NOMO-1 (cell line): ENCODE measurements around the gene LIMA1.
A peak's percentile ranks its signal among the peaks of the same experiment; 100 is the strongest.
"Not testable (repeated sequence)": the region's sequence is repeated elsewhere in the genome, so short reads cannot be mapped to it uniquely, and the experiment has no call there.

Experiments
- DNase-seq, 2 experiments: peaks; one replicate each; lab custom pipeline; 2025; ENCODE audit not compliant: unreplicated experiment in 2 of 2; lab: John Stamatoyannopoulos, UW

Gene LIMA1

DNA sequence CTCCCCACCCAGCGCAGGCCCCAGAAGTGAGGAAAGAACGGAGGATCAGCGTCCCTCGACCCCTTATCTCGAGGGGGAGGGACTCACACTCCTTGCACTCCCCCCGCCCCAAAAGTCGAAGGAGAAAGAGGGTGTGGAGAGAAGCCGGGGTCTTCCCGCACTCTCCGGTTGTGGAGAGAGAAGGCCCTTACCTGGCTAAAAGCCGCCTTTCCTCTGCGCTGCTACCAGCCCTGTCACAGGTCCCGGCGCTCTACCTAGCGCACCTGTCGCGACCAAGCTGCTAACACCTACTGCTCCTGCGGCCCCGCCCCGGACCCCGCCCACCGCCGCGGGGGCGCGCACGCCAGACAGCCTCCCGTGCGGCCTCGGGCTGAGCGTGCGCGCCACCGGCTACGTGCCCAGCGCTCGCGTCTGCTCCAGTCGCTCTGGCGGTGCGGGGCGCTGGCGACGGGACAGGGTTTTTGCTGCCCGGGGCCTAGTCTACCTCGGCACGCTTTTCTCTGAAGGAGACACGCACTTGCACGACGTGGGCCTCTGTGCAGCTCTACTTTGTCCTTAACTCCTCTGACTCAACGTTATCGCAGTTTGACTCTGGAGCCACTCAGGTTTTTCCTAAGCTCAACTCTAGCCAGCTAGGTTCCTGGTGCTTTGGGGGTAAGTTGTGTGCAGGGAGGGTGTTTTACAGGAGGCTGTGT, at the start of gene LIMA1:
LIMA1 (minus strand) TSS at position 292 of the 695 bp plus-strand sequence. CDS start 34,769 bp downstream, outside the sequence.
- peak; percentile 73 to 88 for DNase-seq

DNA sequence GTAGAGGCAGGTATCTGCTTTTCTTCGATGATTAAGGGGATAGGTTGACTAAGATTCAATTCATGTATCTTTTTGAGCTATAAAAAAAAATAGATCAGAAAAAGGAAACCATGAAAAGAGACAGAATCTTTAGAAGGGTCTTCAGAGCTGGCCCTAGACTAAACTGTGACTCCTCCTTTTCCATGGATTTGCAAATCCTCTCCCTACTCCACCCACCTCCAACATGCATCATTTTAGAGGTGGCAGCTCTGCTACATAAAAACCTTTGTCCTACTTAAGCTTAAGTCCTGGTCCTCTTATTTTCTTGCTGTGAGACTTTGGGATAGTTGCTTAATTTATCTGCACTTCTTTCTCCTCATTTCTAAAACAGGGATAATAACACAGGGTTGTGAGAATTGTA, 48.4 kb upstream of the LIMA1 start:
- no peak for DNase-seq

DNA sequence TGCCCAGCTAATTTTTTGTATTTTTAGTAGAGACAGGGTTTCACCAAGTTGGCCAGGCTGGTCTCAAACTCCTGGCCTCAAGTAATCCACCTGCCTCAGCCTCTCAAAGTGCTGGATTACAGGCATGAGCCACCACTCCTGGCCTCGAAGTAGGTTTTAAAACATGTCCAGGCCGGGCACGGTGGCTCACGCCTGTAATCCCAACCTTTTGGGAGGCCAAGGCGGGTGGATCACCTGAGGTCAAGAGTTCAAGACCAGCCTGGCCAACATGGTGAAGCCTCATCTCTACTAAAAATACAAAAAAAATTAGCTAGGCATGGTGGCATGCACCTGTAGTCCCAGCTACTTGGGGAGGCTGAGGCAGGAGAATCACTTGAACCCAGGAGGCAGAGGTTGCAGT, 45.3 kb upstream of the LIMA1 start:
- not testable (repeated sequence) for DNase-seq

DNA sequence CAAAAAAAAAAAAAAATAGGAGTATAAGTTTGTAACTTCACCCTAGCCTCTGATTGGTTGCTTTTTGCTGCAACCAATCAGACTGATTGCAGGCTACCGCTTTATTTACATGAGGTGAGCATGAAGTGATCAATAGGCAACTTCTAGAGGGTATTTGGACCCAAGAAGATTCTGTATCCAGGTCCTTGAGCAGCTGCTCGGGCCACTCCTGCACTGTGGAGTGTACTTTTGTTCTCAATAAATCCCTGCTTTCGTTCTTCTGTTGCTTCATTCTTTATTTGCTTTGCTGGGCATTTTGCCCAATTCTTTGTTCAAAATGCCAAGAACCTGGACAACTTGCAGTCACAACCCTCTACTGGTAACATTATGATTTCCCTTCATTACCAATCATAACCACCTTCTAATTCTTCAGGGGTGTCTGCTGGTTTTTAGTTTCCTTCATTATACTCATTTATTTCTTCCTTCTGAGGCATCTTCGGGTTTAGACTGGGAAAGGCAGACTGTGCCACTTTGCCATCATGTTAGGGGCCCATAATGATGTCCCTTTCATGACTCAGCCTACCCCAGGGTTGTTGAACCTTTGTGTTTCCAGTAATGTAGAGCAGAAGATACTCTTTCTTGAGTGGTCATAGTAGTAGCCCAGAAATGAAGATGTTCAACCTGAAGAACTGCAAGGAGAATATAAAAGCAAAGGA, 43.4 kb upstream of the LIMA1 start:
- DNase-seq: no peak

DNA sequence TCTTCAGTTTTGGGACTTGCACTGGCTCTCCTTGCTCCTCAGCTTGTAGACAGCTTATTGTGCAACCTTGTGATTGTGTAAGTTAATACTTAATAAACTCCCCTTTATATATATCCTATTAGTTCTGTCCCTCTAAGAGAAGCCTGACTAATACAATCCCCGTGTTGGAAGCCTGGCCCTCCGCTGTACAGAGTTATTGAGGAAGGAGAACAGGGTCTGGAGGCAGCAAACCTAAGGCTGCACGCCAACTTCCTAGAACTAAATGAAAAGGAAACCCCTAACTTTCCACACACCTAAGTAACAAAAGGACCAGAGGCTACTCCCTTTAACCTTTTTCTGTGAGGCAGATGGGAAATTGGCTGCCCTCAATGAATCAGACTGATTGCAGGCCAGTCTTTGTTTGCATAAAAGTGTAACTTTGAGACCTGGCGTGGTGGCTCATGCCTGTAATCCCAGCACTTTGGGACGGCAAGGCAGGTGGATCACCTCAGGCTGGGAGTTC, 42.6 kb upstream of the LIMA1 start:
- no peak for DNase-seq

DNA sequence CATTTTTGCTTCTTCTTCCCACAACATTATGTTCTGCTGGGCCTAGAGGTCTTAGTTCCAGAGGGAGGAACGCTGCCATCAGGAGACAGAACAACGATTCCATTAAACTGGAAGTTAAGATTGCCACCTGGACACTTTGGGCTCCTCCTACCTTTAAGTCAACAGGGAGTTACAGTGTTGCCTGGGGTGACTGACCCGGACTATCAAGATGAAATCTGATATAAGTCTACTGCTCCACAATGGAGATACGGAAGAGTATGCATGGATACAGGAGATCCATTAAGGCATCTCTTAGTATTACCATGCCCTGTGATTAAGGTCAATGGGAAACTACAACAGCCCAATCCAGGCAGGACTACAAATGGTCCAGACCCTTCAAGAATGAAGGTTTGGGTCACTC, 41.5 kb upstream of the LIMA1 start:
- DNase-seq: not testable (repeated sequence)

DNA sequence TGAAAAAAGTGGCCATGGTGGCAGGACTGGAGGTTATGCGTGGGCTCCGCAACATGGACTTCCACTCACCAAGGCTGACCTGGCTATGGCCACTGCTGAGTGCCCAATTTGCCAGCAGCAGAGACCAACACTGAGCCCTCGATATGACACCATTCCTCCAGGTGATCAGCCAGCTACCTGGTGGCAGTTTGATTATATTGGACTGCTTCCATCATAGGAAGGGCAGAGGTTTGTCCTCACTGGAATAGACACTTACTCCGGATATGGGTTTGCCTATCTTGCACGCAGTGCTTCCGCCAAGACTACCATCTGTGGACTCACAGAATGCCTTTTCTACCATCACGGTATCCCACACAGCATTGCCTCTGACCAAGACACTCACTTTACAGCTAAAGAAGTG, 40.8 kb upstream of the LIMA1 start:
- DNase-seq: not testable (repeated sequence)

DNA sequence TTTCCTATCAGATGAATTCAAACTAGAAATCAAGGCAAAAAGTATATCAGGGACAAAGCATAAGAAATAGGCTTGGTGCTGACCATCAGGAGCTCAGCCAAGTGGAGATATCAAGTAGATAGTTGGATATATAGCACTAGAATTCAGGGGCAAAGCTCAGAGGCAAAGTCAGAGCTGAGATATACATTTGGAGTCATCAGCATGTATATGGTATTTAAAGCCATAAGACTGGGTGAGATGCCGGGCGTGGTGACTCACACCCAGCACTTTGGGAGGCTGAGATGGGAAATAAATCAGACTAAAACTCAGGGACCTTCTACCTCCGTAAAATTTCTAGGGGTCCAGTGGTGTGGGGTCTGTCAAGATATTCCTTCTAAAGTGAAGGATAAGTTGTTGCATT, 38.9 kb upstream of the LIMA1 start:
- no peak for DNase-seq

DNA sequence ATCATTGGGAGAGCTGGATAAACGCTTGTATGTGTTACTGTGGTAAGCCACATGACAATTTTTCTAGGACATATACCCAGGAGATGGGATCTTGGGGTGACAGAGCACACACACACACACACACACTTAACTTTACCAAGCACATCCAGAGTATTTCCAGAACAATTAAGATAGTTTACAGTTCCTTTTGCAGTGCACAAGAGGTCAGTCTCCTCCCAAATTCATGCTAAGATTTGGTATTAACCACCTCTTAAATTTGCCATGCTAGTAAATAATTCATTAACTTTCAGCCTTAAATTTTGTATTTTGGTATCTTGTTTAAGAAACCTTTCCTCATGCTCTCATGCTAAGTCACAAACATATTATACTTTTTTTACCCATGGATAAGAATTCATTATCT, 33.9 kb upstream of the LIMA1 start:
- no peak for DNase-seq

DNA sequence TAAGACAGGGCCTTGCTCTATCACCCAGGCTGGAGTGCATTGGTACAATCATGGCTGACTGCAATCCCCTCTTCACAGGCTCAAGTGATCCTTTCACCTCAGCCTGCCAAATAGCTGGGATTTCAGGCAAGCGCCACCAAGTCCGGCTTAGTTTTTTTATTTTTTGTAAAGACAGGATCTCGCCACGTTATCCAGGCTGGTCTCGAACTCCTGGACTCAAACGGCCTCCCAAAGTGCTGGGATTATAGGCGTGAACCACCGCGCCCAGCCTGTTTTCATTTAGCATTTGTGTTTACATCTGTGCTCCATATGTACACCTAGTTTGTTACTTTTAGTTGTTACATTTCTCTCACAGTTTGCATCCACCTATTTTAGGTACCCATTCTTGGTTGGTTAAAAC, 32.5 kb upstream of the LIMA1 start:
- DNase-seq: no peak

DNA sequence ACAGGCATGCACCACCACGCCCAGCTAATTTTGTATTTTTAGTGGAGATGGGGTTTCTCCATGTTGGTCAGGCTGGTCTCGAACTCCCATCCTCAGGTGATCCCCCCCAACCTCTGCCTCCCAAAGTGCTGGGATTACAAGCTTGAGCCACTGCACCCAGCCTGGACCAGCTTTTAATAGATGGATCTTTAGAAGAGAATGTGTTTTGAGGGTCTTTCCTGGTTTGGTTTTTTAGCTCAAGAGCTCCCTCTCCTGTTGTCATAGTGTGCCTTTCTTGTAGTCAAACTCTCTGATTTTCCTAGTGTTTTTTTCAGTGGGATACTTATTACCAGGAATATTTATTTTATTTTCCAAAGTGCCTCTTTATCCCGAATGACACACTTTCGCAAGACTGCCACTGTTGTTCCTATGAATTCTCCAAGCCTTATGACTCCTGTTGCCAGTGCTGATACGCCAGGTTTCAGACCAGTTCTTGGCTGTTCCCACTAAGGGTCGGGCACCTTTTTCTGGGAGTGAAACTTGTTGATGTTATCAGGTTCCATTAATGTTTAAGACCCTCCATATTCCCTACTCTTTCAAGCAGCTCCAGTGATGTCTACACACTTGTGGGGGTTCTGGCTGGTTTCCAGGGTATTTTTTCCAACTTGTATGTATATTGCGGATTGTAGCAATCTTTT, 31.5 kb upstream of the LIMA1 start:
- peak in 1 of 2 experiments; percentile 22 for DNase-seq

DNA sequence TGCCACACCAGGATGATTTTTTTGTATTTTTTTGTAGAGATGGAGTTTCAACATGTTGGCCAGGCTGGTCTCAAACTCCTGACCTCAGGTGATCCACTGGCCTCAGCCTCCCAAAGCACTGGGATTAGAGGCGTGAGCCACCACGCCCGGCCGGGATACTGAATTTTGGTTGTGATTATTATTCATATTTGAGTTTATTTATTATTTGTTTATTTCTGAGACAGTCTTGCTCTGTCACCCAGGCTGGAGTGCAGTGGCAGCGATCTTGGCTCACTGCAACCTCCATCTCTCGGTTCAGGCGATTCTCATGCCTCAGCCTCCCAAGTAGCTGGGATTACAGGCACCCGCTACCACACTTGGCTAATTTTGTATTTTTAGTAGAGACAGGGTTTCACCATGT, 30.7 kb upstream of the LIMA1 start:
- not testable (repeated sequence) for DNase-seq

DNA sequence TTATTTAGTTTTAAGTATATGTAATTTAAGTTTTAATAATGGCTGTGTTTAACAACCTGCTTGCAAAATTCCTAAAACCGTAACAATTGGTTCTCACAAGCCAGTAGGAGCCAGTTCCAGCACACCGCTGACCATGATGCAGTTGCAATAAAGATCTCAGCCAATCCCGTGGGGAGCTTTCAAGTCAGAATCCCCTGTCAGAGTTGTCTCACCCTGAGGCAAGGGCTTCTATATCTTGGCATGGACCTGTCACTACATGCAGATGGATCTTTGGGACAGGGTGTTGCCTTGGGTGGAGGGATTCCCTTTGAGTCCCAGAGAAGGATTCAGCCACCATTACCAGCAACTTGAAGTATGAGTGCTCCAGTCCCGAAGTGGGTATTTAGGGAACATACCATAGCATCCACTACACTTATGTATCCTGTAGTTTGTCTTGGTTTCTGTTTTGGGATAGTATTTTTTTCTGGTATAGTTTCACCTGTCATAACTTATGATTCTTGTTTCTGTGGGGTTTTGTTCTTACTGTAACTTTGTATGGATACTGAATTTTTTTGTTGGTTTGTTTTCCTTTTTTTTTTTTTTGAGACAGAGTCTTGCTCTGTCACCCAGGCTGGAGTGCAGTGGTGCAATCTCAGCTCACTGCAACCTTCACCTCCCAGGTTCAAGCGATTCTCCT, 30.1 kb upstream of the LIMA1 start:
- DNase-seq: no peak

DNA sequence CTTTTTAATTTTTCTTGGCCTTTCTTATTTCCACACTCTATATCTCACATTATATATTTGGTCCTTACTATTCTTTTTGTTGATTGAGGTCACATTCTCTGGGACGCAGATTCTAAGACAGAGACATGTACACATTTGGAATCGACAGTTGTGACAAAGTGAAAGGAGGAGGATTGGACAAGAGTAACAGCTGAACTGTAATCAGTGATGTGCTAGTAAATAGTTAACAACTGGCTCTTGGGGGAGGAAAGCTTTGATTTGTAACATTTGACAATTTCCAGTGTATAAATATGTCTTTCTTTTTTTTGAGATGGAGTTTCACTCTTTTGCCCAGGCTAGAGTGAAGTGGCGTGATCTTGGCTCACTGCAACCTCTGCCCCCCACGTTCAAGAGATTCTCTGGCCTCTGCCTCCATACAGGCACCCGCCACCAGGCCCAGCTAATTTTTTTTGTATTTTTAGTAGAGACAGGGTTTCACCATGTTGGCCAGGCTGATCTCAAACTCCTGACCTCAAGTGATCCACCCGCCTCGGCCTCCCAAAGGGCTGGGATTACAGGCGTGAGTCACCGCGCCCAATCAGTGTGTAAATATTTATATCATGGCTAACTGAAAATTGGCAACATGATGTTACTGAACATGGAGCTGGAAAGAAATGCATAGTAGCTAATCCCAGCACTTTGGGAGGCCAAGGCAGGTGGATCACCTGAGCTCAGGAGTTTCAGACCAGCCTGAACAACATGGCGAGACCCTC, 28.7 kb upstream of the LIMA1 start:
- not testable (repeated sequence) for DNase-seq

DNA sequence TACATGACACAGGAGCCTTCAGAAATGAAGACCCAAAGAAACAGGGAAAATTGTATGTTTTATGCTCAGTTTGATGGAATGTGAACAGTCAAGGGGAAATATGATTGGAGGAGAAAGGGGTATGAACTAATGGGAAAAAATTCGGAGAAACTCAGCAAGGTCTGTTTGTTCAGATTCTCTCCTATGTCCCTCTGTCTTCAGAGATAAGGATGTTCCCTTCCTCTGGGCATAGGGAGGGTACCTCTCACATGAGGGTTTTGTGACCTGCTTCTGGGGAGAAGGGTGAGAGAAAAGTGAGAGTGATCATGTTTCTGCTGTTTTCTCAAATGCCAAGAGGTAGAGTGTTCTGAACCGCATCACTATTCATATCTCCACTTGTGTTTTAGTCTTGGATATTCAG, 26.6 kb upstream of the LIMA1 start:
- DNase-seq: no peak

DNA sequence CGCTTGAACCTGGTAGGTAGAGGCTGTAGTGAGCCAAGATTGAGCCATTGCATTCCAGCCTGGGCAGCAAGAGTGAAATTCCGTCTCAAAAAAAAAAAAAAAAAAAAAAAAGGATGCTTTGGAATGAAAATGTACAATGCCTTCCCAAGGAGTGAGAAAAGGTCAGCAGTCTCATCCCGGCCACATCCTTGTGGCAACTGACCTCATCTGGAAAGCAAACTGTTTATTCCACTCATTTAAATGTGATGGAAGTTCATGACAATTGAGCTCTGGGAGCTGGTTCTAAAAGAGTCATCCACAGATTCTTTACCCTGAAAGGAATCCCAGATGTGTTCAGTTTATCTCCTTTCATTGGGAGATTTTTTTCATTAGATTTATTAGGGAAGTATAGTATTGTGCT, 19.4 kb upstream of the LIMA1 start:
- no peak for DNase-seq

DNA sequence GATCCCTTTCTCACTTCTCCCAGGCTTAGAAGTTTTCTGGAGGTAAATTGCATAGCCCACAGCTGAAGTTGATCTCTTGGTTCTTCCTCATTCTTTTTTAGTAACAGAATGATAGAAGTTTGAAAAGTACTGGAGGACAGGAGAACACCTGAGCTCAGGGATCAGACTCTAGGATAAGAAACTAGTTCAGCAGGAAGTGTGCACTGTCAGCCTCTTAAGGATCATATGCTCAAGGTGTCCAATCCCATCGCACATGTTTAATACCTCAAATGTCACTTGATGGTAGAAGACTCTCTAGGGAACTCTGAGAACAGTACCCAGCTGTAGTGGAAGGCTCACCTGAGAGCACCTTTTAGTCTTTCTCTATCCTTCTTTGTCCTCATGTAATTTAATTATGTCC, 14.7 kb upstream of the LIMA1 start:
- no peak for DNase-seq

DNA sequence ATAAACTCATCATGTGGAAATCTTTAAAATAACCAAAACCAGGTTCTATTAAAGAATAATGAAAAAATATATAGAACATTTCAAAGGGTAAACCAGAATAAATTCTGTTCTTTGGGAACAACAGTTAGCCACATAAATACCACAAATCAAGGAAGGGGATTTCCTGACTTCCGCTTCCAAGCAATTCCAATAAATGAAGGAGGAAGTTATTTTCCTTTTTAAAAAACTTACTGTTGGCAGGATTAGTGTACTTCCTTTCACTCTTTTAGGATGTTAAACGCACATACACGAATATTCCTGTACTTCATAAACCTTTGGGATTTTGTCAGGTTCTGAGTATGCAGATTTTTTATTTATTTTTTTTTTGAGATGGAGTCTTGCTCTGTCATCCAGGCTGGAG, 13.7 kb upstream of the LIMA1 start:
- DNase-seq: no peak

DNA sequence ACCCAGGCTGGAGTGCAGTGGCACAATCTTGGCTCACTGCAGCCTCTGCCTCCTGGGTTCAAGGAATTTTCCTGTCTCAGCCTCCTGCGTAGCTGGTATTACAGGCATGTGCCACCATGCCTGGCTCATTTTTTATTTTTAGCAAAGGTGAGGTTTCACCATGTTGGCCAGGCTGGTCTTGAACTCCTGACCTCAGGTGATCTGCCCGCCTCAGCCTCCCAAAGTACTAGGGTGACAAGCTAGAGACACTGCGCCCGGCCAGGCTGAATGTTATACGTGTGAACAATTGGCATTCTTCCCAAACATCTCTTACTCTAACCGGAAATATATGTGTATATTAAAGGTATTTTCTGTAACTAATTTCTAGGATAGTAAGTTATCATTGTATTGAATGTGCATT, 13.2 kb upstream of the LIMA1 start:
- DNase-seq: no peak

DNA sequence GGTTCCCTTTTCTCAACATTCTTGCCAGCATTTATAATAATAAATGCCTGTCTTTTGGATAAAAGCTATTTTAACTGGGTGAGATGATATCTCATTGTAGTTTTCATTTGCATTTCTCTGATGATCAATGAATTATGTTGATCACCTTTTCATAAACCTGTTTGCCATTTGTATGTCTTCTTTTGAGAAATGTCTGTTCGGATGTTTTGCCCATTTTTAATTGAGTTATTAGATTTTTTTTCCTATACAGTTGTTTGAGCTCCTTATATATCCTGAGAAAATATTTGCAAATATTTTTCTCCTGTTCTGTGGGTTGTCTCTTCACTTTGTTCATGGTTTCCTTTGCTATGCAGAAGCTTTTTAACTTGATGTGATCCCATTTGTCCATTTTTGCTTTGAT, 8.1 kb upstream of the LIMA1 start:
- no peak for DNase-seq
